Amniotic epithelial cell (primary cell): ENCODE data around the gene SLC12A9.
A peak's percentile ranks its signal among the peaks of the same experiment; 100 is the strongest.
"Not testable (repeated sequence)": the region's sequence is repeated elsewhere in the genome, so short reads cannot be mapped to it uniquely, and the experiment has no call there.

Source experiments
- DNase-seq: peaks from one replicate; pipeline ENCODE4 v3.0.0-alpha.2; 2010; ENCODE audit warnings: low read depth

The SLC12A9 gene, protein sequence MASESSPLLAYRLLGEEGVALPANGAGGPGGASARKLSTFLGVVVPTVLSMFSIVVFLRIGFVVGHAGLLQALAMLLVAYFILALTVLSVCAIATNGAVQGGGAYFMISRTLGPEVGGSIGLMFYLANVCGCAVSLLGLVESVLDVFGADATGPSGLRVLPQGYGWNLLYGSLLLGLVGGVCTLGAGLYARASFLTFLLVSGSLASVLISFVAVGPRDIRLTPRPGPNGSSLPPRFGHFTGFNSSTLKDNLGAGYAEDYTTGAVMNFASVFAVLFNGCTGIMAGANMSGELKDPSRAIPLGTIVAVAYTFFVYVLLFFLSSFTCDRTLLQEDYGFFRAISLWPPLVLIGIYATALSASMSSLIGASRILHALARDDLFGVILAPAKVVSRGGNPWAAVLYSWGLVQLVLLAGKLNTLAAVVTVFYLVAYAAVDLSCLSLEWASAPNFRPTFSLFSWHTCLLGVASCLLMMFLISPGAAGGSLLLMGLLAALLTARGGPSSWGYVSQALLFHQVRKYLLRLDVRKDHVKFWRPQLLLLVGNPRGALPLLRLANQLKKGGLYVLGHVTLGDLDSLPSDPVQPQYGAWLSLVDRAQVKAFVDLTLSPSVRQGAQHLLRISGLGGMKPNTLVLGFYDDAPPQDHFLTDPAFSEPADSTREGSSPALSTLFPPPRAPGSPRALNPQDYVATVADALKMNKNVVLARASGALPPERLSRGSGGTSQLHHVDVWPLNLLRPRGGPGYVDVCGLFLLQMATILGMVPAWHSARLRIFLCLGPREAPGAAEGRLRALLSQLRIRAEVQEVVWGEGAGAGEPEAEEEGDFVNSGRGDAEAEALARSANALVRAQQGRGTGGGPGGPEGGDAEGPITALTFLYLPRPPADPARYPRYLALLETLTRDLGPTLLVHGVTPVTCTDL

DNA sequence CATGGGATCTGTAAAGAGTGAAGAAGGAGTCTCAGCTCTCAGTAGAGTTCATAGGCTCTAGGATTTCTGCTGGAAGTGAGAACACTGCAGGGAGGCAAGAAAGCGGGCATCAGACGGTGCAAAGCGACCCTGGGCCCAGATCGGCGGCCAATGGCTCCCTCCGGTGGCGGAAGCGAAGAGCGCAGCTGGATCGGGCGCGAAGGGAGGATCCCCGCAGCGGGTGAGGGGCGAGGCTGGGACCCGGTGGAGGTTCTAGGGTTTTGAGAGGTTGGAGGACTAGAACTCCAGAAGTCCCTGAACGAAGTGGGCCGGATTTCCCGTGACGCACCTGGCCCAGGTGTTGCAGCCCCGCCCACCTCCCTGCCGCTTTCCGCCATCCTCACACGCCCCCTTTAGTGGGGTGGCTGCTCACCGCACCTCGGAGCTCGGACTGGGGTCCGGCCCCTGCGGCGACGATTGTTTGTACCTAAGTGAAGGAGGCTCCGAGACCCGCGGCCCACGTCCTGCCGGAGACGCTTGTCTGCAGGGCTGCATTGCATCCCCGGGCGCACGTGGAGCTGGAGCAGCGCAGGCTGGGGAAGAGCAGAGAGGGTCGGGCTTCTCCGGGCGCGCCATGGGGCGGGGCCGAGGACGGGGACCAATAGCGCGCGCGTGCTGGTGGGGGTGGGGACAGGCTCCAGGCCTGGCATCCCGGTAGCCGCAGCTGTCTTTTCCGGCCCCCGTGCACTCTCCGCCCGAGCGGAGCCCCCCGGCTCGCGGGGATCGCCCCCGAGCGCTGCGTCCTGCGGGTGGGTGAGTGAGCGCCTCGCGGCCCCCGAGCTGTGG is at the start of gene SLC12A9:
SLC12A9 (plus strand) TSS at position 666 of the 825 bp plus-strand sequence. CDS start 1,485 bp downstream, outside the sequence.
- DNase-seq = peak; percentile 83

DNA sequence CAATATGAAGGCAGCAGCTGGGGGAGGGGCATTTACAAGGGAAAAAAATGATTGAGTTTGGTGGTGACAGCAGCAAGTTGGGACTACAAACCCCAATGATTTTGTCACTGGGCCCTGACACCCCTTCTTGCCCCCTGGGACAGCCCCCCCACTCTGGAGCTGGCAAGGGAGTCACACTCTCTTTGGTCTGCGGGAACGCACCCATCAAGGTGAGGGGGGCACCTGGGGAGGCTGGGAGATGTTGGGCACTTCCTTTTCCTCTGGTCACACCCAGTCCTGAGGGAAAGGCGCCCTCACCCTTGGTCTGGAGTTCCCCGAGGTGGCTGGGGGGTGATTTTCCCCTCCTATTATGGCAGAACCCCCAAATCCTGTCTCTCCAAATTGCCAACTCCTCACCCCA is 49.6 kb upstream of the SLC12A9 start:
- no peak for DNase-seq

DNA sequence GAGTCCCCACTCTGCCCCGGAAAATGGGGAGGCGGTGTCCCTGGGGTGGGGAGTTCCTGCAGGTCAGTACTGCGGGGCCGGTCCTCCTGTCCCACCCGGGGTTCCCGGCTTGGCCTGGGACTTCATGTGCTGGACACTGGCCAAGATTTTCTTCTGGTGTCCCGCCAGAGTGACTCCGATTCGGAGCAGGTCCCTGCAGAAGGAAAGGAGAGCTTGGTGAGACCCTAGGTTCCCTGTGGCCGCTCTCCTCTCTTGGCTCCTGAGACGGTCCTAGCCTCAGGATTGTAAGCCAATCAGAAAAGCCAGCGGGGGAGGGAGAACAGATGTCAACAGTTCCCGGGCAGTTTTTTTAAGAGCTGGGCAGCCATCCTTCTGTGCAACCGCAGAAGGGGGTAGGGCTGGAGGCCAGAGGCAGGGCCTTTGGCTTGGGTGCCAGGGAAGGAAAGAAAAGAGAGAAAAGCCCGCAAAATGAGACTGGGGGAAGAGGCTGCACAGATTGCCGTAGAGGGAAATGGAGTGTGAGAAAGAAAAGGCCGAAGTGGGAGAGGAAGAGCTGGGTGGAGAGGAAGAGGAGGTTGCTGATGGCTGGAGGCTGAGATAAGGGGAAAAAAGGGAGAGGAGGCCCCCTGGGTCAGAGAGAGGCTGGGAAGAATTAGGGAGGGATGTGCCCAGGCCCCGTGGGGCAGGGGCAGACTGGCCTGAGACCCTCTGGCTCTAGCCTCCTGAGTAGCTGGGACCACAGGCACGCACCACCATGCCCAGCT is 48.9 kb upstream of the SLC12A9 start:
- DNase-seq = peak; percentile 90

DNA sequence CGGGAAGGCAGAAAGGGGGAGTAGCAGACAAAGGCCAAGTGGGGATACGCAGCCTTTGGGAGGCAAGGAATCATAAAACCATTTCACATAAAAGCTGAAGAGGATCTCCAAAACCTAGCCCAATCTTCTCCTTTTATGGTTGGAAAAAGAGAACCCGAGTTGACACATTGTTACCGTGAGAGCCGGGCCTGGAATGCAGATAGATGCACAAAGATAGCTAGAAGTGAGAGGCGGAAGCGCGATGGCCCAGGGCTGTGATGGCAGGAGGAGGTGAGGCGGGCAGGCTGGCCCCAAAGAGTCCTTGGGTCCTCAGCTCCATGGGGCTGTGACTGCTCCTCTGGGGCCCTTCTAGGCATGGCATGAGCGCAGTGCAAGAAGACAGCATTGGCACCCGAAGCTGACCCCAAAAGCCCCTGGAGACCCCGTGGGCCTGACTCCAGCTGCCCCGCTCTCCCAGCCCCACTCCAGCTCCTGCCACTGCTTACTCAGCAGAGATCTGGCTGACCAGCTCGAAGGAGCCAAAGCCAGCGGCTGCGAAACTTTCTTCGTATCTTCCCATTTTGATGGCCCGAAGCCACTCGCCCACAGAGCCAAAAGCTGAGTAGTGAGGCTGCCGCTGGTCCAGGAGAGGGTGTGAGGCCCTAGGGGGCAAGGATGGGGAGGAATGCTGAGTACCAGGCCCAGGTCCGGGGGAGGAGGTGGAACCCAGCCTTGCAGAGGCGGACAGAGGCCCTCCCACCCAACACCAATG is 47.7 kb upstream of the SLC12A9 start:
- DNase-seq = no peak

DNA sequence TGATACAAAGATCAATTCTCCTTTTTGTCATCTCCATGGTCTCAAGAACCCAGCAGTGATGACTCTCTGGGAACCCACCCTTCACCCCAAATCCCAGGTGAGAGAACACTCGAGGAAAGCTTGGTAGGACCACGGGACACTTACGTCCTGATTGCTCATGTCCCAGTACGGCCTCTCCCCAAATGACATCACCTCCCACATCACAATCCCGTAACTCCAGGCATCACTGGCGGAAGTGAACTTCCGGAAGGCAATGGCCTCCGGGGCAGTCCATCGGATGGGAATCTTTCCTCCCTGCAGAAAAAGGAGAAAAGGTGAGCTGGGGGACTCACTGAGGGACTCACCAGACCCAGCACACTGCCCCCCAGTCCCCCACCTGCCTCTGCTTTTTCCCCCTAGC is 46.2 kb upstream of the SLC12A9 start:
- DNase-seq = no peak

DNA sequence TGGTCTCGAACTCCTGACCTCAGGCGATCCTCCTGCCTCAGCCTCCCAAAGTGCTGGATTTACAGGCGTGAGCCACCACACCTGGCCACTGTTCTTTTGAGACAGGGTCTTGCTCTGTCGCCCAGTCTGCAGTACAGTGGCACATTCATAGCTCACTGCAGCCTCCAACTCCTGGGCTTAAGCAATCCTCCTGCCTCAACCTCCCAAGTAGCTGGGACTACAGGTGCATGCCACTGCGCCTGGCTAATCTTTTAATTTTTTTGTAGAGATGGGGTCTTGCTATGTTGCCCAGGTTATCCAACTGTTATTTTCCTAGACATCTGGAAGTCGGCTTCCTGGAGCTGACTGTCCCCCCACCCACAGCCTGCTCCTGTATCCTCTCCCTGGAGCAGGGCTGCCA is 45.6 kb upstream of the SLC12A9 start:
- not testable (repeated sequence) for DNase-seq

DNA sequence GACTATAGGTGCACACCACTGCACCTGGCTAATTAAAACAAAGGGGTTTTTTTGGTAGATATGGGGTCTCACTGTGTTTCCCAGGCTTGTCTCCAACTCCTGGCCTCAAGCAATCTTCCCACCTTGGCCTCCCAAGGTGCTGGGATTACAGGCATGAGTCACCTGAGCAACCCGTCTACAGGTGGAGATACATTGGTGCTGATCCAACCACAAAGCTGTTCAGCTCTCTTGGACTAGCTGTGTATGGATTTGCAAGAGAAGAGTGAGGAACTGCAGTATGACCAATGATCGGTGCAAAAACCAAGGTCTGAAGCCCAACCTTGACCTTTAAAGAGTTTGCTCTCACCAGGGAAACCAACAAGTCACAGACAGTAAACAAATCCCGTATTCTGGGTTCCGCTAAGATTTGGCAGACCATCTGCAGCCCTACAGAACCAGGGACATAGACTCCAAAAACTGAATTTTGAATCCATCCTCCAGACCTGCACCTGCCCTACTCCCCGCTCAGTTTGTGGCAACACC is 44.1 kb upstream of the SLC12A9 start:
- no peak for DNase-seq

DNA sequence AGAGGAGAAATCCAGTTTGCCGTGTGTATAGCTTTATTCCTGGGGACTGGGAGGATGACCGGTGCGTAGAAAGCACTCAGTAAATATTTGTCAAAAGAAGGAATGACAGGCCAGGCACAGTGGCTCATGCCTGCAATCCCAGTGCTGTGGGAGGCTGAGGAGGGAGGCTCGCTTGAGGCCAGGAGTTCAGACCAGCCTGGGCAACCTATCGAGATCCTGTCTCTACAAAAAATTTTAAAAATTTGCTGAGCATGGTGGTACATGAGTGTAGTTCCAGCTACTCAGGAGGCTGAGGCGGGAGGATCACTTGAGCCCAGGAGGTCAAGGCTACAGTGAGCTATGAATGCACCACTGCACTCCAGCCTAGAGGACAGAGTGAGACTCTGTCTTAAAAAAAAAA is 41.0 kb upstream of the SLC12A9 start:
- no peak for DNase-seq

DNA sequence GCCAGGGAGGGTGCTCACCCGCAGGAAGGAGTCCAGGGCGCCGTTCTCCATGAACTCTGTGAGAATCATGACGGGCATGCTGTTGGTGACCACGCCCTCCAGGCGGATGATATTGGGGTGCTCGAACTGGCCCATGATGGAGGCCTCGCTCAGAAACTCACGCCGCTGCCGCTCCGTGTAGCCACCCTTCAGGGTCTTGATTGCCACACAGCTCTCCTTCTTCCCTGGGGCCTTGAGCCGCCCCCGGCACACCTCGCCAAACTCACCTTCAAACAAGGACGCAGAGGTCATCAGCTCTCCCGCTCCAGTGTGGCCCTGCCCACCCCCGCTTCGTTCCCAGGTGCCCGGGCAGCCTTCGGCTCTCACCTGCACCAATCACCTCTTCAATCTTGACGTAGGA is 39.8 kb upstream of the SLC12A9 start:
- DNase-seq = no peak

DNA sequence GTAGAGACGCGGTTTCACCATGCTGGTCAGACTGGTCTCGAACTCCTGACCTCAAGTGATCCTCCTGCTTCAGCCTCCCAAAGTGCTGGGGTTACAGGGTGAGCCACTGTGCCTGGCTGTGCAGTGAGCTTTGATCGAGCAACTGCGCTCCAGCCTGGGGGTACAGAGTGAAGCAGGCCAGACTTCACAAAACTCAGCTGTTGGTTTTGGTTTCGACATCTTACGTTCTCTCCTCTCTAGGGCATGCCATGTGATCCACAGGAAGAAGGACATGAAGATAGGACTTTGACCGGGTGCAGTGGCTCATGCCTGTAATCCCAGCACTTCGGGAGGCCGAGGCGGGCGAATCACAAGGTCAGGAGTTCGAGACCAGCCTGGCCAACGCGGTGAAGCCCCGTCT is 36.0 kb upstream of the SLC12A9 start:
- DNase-seq = not testable (repeated sequence)

DNA sequence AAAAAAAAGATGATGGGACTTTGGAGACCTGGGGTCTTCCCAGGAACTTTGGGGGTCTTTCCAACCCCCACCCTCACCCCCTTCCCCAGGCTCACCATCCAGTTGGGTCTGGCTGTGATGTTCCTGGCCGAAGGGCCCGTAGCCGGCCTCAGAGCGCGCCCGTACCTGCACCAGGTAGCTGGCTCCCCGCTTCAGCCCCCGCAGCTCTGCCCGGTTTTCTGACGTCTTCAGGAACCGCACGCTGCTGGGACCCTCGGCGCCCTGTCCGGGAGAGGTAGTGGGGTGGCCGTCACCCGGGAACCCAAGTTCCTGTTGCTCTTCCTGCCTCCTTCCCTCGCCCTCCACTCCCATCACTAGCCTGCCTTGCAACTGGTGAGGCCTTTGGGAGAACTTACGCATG is 35.4 kb upstream of the SLC12A9 start:
- DNase-seq = no peak

DNA sequence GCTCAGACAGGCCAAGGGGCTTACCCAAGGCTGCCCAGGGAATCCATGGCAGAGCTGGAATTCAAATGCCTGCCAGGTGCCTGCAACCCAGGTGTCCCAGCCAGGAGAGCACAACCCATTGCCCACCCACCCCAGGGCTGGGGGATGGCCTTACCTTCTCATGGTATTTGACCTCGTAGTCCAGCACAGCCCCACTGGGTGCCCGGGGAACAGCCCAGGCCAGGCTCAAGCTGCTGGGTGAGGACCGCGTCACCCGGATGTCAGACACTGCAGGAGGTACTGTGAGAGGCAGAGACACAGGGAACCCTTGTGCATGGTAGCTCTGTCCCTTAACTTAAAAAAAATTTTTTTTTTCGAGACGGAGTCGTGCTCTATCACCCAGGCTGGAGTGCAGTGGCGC is 34.1 kb upstream of the SLC12A9 start:
- DNase-seq = no peak

DNA sequence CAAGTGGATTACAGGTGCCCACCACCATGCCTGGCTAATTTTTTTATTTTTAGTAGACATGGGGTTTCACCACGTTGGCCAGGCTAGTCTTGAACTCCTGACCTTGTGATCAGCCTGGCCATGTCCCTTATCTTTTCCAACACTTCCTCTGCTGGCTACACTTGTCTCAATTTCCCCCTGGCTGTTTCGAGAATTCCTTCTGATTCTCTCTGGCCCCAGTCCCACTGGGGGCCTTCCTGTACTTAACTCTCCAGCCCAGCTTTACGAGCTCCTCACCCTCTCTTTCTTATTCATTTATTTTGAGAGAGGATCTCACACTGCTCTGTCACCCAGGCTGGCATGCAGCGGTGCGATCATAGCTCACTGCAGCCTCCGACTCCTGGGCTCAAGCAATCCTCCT is 33.7 kb upstream of the SLC12A9 start:
- no peak for DNase-seq

DNA sequence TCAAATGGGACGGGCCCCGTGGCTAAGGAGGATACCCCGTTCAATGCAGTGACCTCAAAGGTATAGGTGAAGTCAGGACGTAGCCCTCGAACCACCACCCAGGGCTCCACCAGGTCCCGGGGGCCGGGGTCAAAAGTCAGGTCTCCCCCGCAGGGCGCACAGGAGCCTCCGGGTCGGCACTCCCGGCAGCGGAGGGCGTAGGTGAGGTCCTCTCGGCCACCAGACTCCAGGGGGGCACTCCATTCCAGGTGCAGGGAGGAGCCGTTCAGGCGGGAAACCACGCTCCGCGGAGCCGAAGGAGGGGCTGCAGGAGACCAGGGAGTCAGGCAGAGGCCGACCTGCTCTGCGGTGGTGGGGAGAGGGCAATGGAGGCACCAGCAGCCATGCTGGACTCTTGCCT is 32.9 kb upstream of the SLC12A9 start:
- no peak for DNase-seq

DNA sequence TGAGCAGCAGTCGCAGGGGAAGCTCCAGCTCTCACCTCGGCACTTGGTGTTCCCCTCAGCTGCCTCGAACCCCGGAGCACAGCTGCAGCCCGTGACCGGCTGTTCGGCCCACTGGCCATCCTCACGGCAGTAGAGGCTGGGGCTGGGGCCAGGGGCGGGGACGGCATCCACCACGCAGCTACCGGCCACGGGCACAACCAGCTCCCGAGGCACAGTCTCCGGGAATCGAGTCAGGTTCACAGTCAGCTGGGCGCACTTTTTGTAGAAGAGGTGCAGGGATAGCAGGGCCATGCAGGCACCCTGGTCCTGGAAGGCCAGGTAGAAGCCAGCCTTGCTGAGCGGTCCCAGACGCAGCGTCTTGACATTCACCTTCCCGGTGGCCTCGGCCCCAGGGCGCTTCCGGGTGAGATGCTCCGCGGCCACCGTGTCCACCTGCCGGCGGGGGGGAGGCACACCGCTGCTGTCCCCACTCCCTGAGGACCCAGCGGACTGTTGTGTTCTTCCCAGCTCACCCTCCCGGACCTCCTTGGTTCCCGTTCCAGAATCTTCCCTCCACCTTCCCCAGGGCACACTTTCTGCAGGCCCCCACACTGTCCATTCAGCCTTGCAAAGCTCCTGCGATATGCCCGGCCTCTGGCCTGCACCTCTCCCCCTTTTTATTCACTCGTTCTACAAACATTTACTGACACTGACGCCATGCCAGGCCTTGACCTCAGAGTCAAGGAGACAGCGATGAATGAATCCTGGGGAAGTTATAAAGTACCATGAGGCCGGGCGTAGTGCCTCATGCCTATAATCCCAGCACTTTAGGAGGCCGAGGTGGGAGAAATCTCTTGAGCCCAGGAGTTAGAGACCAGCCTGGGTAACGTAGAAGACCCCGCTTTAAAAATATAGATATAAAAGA is 30.0 kb upstream of the SLC12A9 start:
- no peak for DNase-seq

DNA sequence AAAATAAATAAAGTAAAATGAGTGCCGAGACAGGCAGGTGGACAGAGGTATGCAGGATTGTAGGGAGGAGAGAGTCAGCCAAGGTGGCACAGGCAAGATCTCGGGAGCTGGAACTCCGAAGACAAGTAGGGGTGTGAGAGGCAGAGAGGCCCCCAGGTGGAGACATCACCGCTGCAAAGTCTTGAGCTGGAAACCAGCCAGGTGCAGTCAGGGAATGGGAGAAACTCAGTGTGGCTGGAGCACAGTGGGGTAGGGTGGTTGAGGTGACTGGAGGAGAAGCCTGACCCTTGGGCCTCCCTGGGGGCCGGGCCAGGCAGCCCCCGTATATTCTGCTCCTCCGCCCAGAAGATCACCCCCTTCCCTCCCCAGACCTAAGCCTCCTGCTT is 29.4 kb upstream of the SLC12A9 start:
- no peak for DNase-seq

DNA sequence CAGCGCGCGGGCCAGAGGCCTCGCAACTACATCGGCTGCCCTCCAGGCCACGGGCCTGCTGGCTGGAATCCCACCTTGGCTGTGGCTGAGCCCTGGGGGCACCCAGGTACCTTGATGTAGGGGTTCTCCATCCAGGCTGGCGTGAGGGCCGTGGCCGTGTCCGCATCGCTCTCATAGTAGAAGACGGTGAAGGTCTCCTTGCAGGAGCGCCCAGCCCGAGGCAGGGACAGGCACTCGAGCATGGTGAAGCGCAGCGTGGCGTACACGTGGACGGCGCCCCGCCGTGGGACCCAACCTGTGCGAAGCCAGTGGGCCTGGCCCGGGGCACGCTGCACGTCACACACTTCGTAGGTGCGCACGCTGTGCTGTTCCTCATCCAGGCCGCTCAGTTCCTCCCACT is 29.0 kb upstream of the SLC12A9 start:
- DNase-seq = no peak

DNA sequence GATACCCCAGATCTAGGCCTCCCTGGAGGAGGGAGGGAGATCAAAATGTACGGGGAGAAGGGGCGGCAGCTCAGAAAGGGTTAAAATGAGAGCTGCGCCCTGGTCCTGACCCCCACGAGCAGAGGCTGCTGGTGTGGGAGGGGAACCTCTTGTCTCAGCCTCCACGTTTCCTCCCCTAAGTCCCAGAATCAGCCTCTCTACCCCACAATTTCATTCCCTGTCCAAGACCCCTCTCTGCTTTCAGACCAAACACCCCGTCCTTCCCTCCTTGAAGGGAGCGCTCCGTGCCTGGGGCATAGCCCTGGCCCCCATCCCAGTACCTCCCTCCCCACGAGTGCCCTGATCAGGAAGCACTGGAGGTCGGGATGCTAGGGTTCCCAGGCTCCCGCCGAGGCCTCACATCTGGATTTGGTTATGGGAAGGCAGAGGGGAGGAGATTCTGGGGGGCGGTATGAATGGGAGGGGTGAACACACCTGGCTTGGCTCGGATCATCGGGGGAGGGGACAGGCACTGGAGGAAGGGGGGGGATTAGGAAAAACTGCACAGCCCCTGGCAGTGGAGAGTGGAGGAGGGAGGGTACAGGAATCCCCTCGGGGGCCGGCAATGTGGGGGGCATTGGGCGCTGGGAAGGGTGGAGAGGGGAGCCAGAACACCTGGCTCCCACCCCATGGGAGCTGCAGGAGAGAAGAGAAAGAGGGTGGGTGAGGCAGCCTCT is 27.9 kb upstream of the SLC12A9 start:
- DNase-seq = no peak

DNA sequence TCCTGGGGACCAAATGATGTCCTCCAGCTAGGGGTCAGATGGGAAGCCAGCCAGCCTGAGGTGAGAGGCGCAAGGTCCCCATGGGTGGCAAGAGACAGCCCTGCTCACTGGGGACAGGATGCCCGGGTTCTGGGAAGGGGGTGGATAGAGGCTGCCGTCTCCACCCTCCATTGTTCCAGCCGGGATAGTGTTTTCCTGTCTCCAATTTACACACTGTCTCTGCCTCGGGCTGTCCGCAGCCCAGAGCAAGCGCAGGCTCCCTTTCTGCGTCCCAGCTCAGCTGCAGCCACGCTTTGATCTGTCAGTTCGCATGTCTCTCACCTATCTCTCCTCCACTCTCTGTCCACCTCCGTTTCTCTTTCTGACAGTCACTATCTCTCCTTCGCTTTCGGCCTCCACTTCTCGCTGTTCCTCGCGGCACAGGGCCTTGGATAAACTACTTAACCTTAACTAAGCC is 27.3 kb upstream of the SLC12A9 start:
- DNase-seq = no peak
